ENCODE data around the gene PRXL2B. TPM values are rescaled to one million over a fixed set of nuclear protein-coding genes. Genes with fewer than 3 reads are reported as not detected.
A peak's percentile ranks its signal among the peaks of the same experiment; 100 is the strongest.

Gene PRXL2B
- total and polyA plus RNA-seq, 12 donors: 16.9 to 64.0 (median 30.2) TPM

- DNase-seq: no peak
- Histone ChIP-seq H3K9me3 (replicated peaks in 1 of 3) (peaks cover 0 to 8% (median 3%) of the 10 kb centered on the region in 3 donors), H3K4me1 (replicated peaks in 1 of 2) (peaks cover 7 to 8% of the 10 kb centered on the region in 2 donors), H3K27me3 (peaks cover 18% of the 10 kb centered on the region), H3K27ac (no peak overlapping the region), H3K36me3 (replicated peaks in 1 of 2) (no peaks in the 10 kb centered on the region), H3K4me3 (no peak overlapping the region)
- intact Hi-C loops (cut with DNase I): no loop called here
- WGBS, 4 donors: 70 to 93% (median 74%) methylated on average over 4 to 12 of the region's 12 CpGs
- TF ChIP-seq POLR2A (IDR thresholded peaks at IDR 0.05): no peak
- TF ChIP-seq, protein P1, sequence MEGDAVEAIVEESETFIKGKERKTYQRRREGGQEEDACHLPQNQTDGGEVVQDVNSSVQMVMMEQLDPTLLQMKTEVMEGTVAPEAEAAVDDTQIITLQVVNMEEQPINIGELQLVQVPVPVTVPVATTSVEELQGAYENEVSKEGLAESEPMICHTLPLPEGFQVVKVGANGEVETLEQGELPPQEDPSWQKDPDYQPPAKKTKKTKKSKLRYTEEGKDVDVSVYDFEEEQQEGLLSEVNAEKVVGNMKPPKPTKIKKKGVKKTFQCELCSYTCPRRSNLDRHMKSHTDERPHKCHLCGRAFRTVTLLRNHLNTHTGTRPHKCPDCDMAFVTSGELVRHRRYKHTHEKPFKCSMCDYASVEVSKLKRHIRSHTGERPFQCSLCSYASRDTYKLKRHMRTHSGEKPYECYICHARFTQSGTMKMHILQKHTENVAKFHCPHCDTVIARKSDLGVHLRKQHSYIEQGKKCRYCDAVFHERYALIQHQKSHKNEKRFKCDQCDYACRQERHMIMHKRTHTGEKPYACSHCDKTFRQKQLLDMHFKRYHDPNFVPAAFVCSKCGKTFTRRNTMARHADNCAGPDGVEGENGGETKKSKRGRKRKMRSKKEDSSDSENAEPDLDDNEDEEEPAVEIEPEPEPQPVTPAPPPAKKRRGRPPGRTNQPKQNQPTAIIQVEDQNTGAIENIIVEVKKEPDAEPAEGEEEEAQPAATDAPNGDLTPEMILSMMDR (IDR thresholded peaks at IDR 0.05): no peak
Observed at GRCh38 chr1:2633366-2633935, 46.9 kb downstream of the PRXL2B start.

GRCh38 chr1:2633936-2634491, 47.4 kb downstream of the PRXL2B start:
- H3K36me3 ChIP-seq (replicated peaks in 1 of 2): no peaks in the 10 kb centered on the region
- WGBS, 4 donors: 28 to 56% (median 38%) methylated on average over 4 to 8 of the region's 8 CpGs; no CpG with 5 or more reads in 1 of the 4 donors
- no peak overlapping the region for H3K4me3 ChIP-seq
- H3K27me3 ChIP-seq: peaks cover 14% of the 10 kb centered on the region
- TF ChIP-seq, protein P1 (IDR thresholded peaks at IDR 0.05): no peak
- no peak for TF ChIP-seq POLR2A (IDR thresholded peaks at IDR 0.05)
- peaks cover 0 to 8% (median 3%) of the 10 kb centered on the region in 3 donors for H3K9me3 ChIP-seq (replicated peaks in 1 of 3)
- no peak overlapping the region for H3K27ac ChIP-seq
- peaks cover 7 to 8% of the 10 kb centered on the region in 2 donors for H3K4me1 ChIP-seq (replicated peaks in 1 of 2)
- peak in 2 of 7 donors; percentile 30 to 38 for DNase-seq
- intact Hi-C loops (cut with DNase I): no loop called here

- Histone ChIP-seq H3K36me3 (replicated peaks in 1 of 2) (no peaks in the 10 kb centered on the region), H3K4me3 (no peak overlapping the region), H3K9me3 (replicated peaks in 1 of 3) (peaks cover 0 to 8% (median 3%) of the 10 kb centered on the region in 3 donors), H3K27me3 (peaks cover 3% of the 10 kb centered on the region), H3K4me1 (replicated peaks in 1 of 2) (peaks cover 7 to 8% of the 10 kb centered on the region in 2 donors), H3K27ac (no peak overlapping the region)
- DNase-seq: no peak
- TF ChIP-seq POLR2A (IDR thresholded peaks at IDR 0.05): no peak
- TF ChIP-seq, protein P1 (IDR thresholded peaks at IDR 0.05): no peak
- WGBS, 4 donors: 71 to 84% (median 82%) methylated on average over 1 to 10 of the region's 10 CpGs
- intact Hi-C loops (cut with DNase I): loop anchor here in 1 of 2 donors (5.0 kb wide), 1 partner anchor 43 kb away; no protein-coding TSS in a partner anchor
Observed at GRCh38 chr1:2635361-2636010, 48.9 kb downstream of the PRXL2B start.

DNA sequence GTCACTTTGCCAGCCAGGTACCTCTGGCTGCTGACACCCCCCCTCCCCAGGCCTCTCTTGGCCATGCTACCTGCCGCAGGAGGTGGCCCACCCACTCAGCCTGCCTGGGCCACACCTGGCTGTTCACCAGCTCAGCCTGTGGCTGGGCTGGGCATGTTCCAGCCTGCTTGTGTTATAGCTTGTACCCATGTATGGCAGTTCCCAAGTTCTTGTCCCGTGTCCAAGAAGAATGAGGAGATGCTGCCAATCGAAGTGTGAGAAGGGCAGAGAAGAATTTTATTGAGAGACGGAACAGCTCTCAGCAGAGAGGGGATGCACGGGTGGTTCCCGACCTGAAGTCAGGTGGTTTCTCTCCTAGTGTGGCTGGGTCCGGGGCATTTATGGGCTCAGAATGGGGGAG, 50.2 kb downstream of the PRXL2B start:
- Histone ChIP-seq H3K27ac (no peak overlapping the region), H3K27me3 (peaks cover 3% of the 10 kb centered on the region), H3K4me1 (replicated peaks in 1 of 2) (peaks cover 10 to 12% of the 10 kb centered on the region in 2 donors), H3K4me3 (no peak overlapping the region), H3K9me3 (replicated peaks in 1 of 3) (peaks cover 0 to 8% (median 3%) of the 10 kb centered on the region in 3 donors), H3K36me3 (replicated peaks in 1 of 2) (no peaks in the 10 kb centered on the region)
- intact Hi-C loops (cut with DNase I): loop anchor here in 1 of 2 donors (5.0 kb wide), 1 partner anchor 44 kb away; no protein-coding TSS in a partner anchor
- 87 to 95% (median 91%) methylated on average over 7 of the region's 7 CpGs for WGBS, 4 donors
- TF ChIP-seq, protein P1 (IDR thresholded peaks at IDR 0.05): no peak
- no peak for TF ChIP-seq POLR2A (IDR thresholded peaks at IDR 0.05)
- DNase-seq: peak in 1 of 7 donors; percentile 52

All from adrenal gland (tissue), 12 donors.